ENCODE measurements around the gene FOXP1. TPM values are rescaled to one million over a fixed set of nuclear protein-coding genes. Genes with fewer than 3 reads are reported as not detected.
A peak's percentile ranks its signal among the peaks of the same experiment; 100 is the strongest.

The FOXP1 gene
- total RNA-seq, 3 donors from 2014 or later, result 61.9 to 267 (median 146) TPM

GRCh38 chr3:71228156-71228866 lies 355.2 kb downstream of the FOXP1 start:
- no peak overlapping the region for H3K27ac ChIP-seq
- no peak overlapping the region for H3K4me3 ChIP-seq
- H3K27me3 ChIP-seq, result no peaks in the 10 kb centered on the region
- intact Hi-C loops (cut with DNase I; ENCODE audit: low total_unique reads), result no loop called here
- H3K36me3 ChIP-seq, result no peaks in the 10 kb centered on the region
- TF ChIP-seq POLR2AphosphoS5 (IDR thresholded peaks at IDR 0.05) (no peak), POLR2A (IDR thresholded peaks at IDR 0.05) (no peak), CTCF (IDR thresholded peaks at IDR 0.05) (no peak)
- H3K4me1 ChIP-seq, result no peaks in the 10 kb centered on the region
- H3K9me3 ChIP-seq, result no peaks in the 10 kb centered on the region
- DNase-seq (ENCODE audit: low spot score in 2 of 2), result no peak

GRCh38 chr3:71227270-71227661 lies 356.3 kb downstream of the FOXP1 start:
- TF ChIP-seq CTCF (IDR thresholded peaks at IDR 0.05) (no peak), POLR2A (IDR thresholded peaks at IDR 0.05) (no peak), POLR2AphosphoS5 (IDR thresholded peaks at IDR 0.05) (no peak)
- no peaks in the 10 kb centered on the region for H3K9me3 ChIP-seq
- H3K27me3 ChIP-seq, result no peaks in the 10 kb centered on the region
- no peaks in the 10 kb centered on the region for H3K4me1 ChIP-seq
- H3K27ac ChIP-seq, result no peak overlapping the region
- H3K4me3 ChIP-seq, result no peak overlapping the region
- no peak for DNase-seq (ENCODE audit: low spot score in 2 of 2)
- intact Hi-C loops (cut with DNase I; ENCODE audit: low total_unique reads), result no loop called here
- H3K36me3 ChIP-seq, result no peaks in the 10 kb centered on the region

- Histone ChIP-seq H3K4me3 (peak overlapping the region in 1 of 3 donors; percentile 17), H3K27ac (peak overlapping the region in 1 of 2 donors; percentile 57), H3K9me3 (no peaks in the 10 kb centered on the region), H3K36me3 (no peaks in the 10 kb centered on the region), H3K4me1 (no peaks in the 10 kb centered on the region), H3K27me3 (no peaks in the 10 kb centered on the region)
- DNase-seq (ENCODE audit: low spot score in 2 of 2), result no peak
- intact Hi-C loops (cut with DNase I; ENCODE audit: low total_unique reads), result no loop called here
- TF ChIP-seq POLR2A (IDR thresholded peaks at IDR 0.05), result no peak
- no peak for TF ChIP-seq CTCF (IDR thresholded peaks at IDR 0.05)
- no peak for TF ChIP-seq POLR2AphosphoS5 (IDR thresholded peaks at IDR 0.05)
Observed at GRCh38 chr3:71226565-71227269, 356.8 kb downstream of the FOXP1 start.

- intact Hi-C loops (cut with DNase I; ENCODE audit: low total_unique reads), result no loop called here
Observed at GRCh38 chr3:71225951-71226564, 357.5 kb downstream of the FOXP1 start.

More at GRCh38 chr3:71225951-71226564, 357.5 kb downstream of the FOXP1 start:
- Histone ChIP-seq H3K9me3 (no peaks in the 10 kb centered on the region), H3K4me3 (no peak overlapping the region), H3K36me3 (no peaks in the 10 kb centered on the region), H3K27me3 (no peaks in the 10 kb centered on the region), H3K27ac (peak overlapping the region; percentile 9 to 57), H3K4me1 (no peaks in the 10 kb centered on the region)
- no peak for DNase-seq (ENCODE audit: low spot score in 2 of 2)
- no peak for TF ChIP-seq CTCF (IDR thresholded peaks at IDR 0.05)
- no peak for TF ChIP-seq POLR2AphosphoS5 (IDR thresholded peaks at IDR 0.05)
- no peak for TF ChIP-seq POLR2A (IDR thresholded peaks at IDR 0.05)

Measured in breast epithelium (tissue), 4 donors.